HepG2 (cell line): Measurements from ENCODE around the gene SGK1. TPM values are rescaled to one million over a fixed set of nuclear protein-coding genes. Genes with fewer than 3 reads are reported as not detected.
A peak's percentile ranks its signal among the peaks of the same experiment; 100 is the strongest.

ENCODE experiments used
- ATAC-seq: fragments of 200-7000 bp; cut with Tn5 transposase; 3 replicates; pipeline ENCODE4 v1.9.1; 2020; ENCODE audit warnings: mild to moderate bottlenecking, moderate library complexity
- BruUV-seq: library from RNA; stranded (reverse); fragments of 400-500 nt; replicated peaks from 2 replicates; lab custom pipeline; 2021; lab: Mats Ljungman, UMichigan
- CTCF ChIA-PET: fragments of 300-600 bp; formaldehyde crosslinking; extraction: SDS; loops from one replicate; lab custom pipeline; 2021; ENCODE audit warnings: low total read pairs, inconsistent platforms, low intra/inter-chr PET ratio; lab: Yijun Ruan, JAX
- POLR2A ChIA-PET: fragments of 350-600 bp; sonication (Branson Sonifier 250); formaldehyde crosslinking; loops from one replicate; lab custom pipeline; 2020; ENCODE audit warnings: antibody characterized with exemption, inconsistent platforms; lab: Yijun Ruan, JAX
- DNase-seq: peaks from one replicate; pipeline ENCODE4 v3.0.0-alpha.2; 2015; ENCODE audit warnings: low spot score
- FAIRE-seq: peaks from 3 replicates; lab custom pipeline; 2011; peaks lifted over from hg19 to GRCh38; lab: Jason Lieb, UNC
- H2AFZ ChIP-seq: one replicate; pipeline ENCODE4 v1.6.1; 2011; ENCODE audit warnings: low read length, inconsistent platforms
- H3K27ac ChIP-seq: fragments of 300-600 bp; 3 replicates; pipeline ENCODE4 v1.8.0; 2011; ENCODE audit warnings: mixed run types, mild to moderate bottlenecking, mixed read lengths, low read length, inconsistent platforms; ENCODE audit not compliant: insufficient read depth; ENCODE audit errors: extremely low read length
- H3K27me3 ChIP-seq, 2 experiments: fragments of 200-600 bp in 1 of 2; 2 replicates in 1 of 2; 3 replicates in 1 of 2; pipeline versions ENCODE4 v1.6.0 to v1.8.0; 2011; ENCODE audit warnings: low read length in 2 of 2, mild to moderate bottlenecking in 2 of 2, moderate library complexity in 2 of 2, inconsistent platforms in 1 of 2; ENCODE audit not compliant: insufficient read depth in 2 of 2, control insufficient read depth in 1 of 2
- H3K36me3 ChIP-seq, 2 experiments: fragments of 200-600 bp in 1 of 2; replicated peaks in 1 of 2; 2 replicates in 1 of 2; 3 replicates in 1 of 2; pipeline versions ENCODE4 v1.5.1 to v1.8.0; 2011; ENCODE audit warnings: low read length in 2 of 2, inconsistent platforms in 1 of 2; ENCODE audit not compliant: insufficient read depth in 2 of 2, control insufficient read depth in 1 of 2
- H3K4me1 ChIP-seq: 2 replicates; pipeline ENCODE4 v1.5.1; 2012; ENCODE audit warnings: low read length, inconsistent platforms; ENCODE audit not compliant: insufficient read depth
- H3K4me2 ChIP-seq: 2 replicates; pipeline ENCODE4 v1.6.0; 2011; ENCODE audit warnings: low read depth, low read length, inconsistent platforms
- H3K4me3 ChIP-seq, 3 experiments: fragments of 200-600 bp in 1 of 3; sonication (generic), shearing (Covaris generic) in 1 of 3; replicated peaks in 1 of 3; 2 replicates each; pipeline ENCODE4 v1.5.1; 2011 to 2016; ENCODE audit warnings: low read length in 3 of 3, inconsistent platforms in 2 of 3, low read depth in 2 of 3, mild to moderate bottlenecking in 2 of 3, control low read depth in 1 of 3, mixed read lengths in 1 of 3; ENCODE audit not compliant: insufficient read depth in 1 of 3
- H3K79me2 ChIP-seq: one replicate; pipeline ENCODE4 v1.6.1; 2011; ENCODE audit warnings: low read length, inconsistent platforms; ENCODE audit not compliant: insufficient read depth
- H3K9ac ChIP-seq: 2 replicates; pipeline ENCODE4 v1.6.0; 2011; ENCODE audit warnings: mild to moderate bottlenecking, low read depth, low read length, inconsistent platforms; ENCODE audit not compliant: insufficient read depth
- H3K9me3 ChIP-seq: 2 replicates; pipeline ENCODE4 v1.5.1; 2012; ENCODE audit warnings: mild to moderate bottlenecking, low read length
- H4K20me1 ChIP-seq: 2 replicates; pipeline ENCODE4 v1.6.0; 2011; ENCODE audit warnings: inconsistent platforms, mild to moderate bottlenecking, low read length, moderate library complexity; ENCODE audit not compliant: insufficient read depth
- DMAP1 ChIP-seq: IDR thresholded peaks from 2 replicates; pipeline ENCODE4 v1.6.1; 2016
- FOXM1 ChIP-seq: sonication (generic); formaldehyde crosslinking; IDR thresholded peaks from 2 replicates; pipeline ENCODE4 v1.5.0; 2020; ENCODE audit warnings: missing genetic modification reagents
- NR2F6 ChIP-seq, 2 experiments: IDR thresholded peaks; 2 replicates each; pipeline ENCODE4 v1.6.1; 2016; ENCODE audit warnings: antibody characterized with exemption in 1 of 2, mild to moderate bottlenecking in 1 of 2
- RORA ChIP-seq: sonication (generic); formaldehyde crosslinking; IDR thresholded peaks from 2 replicates; pipeline ENCODE4 v1.5.0; 2020; ENCODE audit warnings: mild to moderate bottlenecking, missing genetic modification reagents, moderate library complexity
- TSC22D2 ChIP-seq: sonication (generic); formaldehyde crosslinking; IDR thresholded peaks from 2 replicates; pipeline ENCODE4 v1.5.1; 2020; ENCODE audit warnings: missing genetic modification reagents, mild to moderate bottlenecking, borderline replicate concordance
- ZBTB38 ChIP-seq: sonication (generic); formaldehyde crosslinking; IDR thresholded peaks from 2 replicates; pipeline ENCODE4 v1.5.1; 2020; ENCODE audit warnings: mild to moderate bottlenecking, missing genetic modification reagents
- ZBTB7B ChIP-seq: sonication (generic); formaldehyde crosslinking; IDR thresholded peaks from 2 replicates; pipeline ENCODE4 v1.4.0; 2020; ENCODE audit warnings: missing genetic modification reagents
- WGBS: methylation state at CpG from one replicate; pipeline ENCODE4 v1.1.6; 2017; ENCODE audit warnings: low lambda C conversion rate; 5-methylcytosine and 5-hydroxymethylcytosine counted together
- in situ Hi-C: cut with HindIII; loops from 2 replicates; pipeline ENCODE4 v1.10.0; 2017; ENCODE audit warnings: low pct_unique_long_range_greater_than_20kb; ENCODE audit not compliant: extremely low pct_ligation_motif_present
- intact Hi-C: fragments of 100-400 bp; cut with micrococcal nuclease; formaldehyde crosslinking; loops from one replicate; pipeline ENCODE4 v1.10.0; 2022; ENCODE audit not compliant: unreplicated experiment
- polyA plus RNA-seq, 8 experiments: library from polyadenylated mRNA; depleted of rRNA in 3 of 8; stranded (reverse) in 7 of 8; unstranded in 1 of 8; fragments of >200 nt; fragmentation: Illumina TruSeq in 4 of 8; extraction: Trizol in 4 of 8; gene quantifications; 2 replicates each; pipeline versions ENCODE4 v1.2.1 to v1.2.3, GENCODE V29; 2011 to 2016; ENCODE audit warnings: low read depth in 4 of 8, missing spikeins in 1 of 8, mixed read lengths in 1 of 8; ENCODE audit not compliant: insufficient read depth in 1 of 8
- total RNA-seq, 5 experiments: library from RNA; depleted of rRNA; stranded (reverse); fragments of >200 nt; fragmentation: Illumina TruSeq; extraction: Trizol; gene quantifications; 2 replicates each; pipeline ENCODE4 v1.2.3, GENCODE V29; 2016; ENCODE audit warnings: low read depth in 1 of 5
- TF ChIP-seq, protein P1 (sequence below): sonication (generic); formaldehyde crosslinking; IDR thresholded peaks from 2 replicates; pipeline ENCODE4 v1.4.0; 2020; ENCODE audit warnings: missing genetic modification reagents, mild to moderate bottlenecking, borderline replicate concordance
- TF ChIP-seq, protein P2 (sequence below): sonication (generic); formaldehyde crosslinking; conservative IDR thresholded peaks from 2 replicates; pipeline ENCODE4 v1.4.0; 2020; ENCODE audit warnings: missing genetic modification reagents

SGK1 gene
- total and polyA plus RNA-seq, 2 of the 13 experiments (the other 11 are each of a cell fraction or from before 2014, with no cell fraction given), result 56.1 to 56.2 TPM

DNA sequence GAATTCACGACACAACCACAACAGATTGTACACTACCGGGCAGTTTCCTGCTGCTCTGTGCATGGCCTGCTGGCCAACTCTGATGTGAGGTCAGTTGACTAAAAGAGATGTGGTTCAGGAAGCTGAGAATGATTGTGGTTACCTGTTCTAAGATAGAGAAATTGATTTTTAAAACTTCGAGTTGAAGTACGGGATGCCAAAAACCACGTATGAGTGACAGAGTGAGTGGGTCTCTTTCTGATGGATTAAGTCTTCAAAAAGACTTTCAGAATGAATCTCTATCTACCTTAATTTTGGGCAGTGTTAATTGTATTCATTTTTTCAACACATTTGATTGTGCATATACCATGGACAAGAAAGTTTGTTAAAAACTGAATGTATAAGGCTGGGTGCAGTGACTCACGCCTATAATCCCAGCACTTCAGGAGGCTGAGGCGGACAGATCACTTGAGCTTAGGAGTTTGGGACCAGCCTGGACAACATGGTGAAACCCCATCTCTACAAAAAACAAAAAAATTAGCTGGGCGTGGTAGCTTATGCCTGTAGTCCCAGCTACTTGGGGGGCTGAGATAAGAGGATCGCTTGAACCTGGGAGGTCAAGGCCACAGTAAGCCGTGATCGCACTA, 121.2 kb downstream of the SGK1 start:
- POLR2A ChIA-PET, result interaction anchor here (1.3 to 7.1 kb wide), 2 partner anchors 19 to 52 kb away, joined by 3 to 62 read pairs; no protein-coding TSS in a partner anchor
- Histone ChIP-seq H3K4me2 (no peak overlapping the region), H3K9ac (0 out of 2 replicates have a peak overlapping the region, but pooled peaks have one; percentile 2), H2AFZ (no peak overlapping the region), H3K27ac (peak overlapping the region; percentile 83), H3K9me3 (no peaks in the 10 kb centered on the region), H3K36me3 (no peaks in the 10 kb centered on the region), H3K4me3 (no peak overlapping the region), H3K79me2 (no peaks in the 10 kb centered on the region), H3K4me1 (peaks cover 94% of the 10 kb centered on the region), H4K20me1 (no peaks in the 10 kb centered on the region), H3K27me3 (no peaks in the 10 kb centered on the region)
- in situ Hi-C loops (no loop called here), intact Hi-C loops (loop anchor here (5.0 kb wide), 1 partner anchor 244 kb away; the partner anchor contains the start of gene TBPL1)
- DNase-seq (no peak), FAIRE-seq (no peak), ATAC-seq (no peak)
- TF ChIP-seq TSC22D2 (CRISPR knock-in tag), result no peak
- 0 out of 2 replicates have a peak, but pooled peaks have one; percentile 51 for TF ChIP-seq FOXM1 (CRISPR knock-in tag)
- 0 out of 2 replicates have a peak, but pooled peaks have one; percentile 37 for TF ChIP-seq ZBTB7B
- TF ChIP-seq, protein P1, sequence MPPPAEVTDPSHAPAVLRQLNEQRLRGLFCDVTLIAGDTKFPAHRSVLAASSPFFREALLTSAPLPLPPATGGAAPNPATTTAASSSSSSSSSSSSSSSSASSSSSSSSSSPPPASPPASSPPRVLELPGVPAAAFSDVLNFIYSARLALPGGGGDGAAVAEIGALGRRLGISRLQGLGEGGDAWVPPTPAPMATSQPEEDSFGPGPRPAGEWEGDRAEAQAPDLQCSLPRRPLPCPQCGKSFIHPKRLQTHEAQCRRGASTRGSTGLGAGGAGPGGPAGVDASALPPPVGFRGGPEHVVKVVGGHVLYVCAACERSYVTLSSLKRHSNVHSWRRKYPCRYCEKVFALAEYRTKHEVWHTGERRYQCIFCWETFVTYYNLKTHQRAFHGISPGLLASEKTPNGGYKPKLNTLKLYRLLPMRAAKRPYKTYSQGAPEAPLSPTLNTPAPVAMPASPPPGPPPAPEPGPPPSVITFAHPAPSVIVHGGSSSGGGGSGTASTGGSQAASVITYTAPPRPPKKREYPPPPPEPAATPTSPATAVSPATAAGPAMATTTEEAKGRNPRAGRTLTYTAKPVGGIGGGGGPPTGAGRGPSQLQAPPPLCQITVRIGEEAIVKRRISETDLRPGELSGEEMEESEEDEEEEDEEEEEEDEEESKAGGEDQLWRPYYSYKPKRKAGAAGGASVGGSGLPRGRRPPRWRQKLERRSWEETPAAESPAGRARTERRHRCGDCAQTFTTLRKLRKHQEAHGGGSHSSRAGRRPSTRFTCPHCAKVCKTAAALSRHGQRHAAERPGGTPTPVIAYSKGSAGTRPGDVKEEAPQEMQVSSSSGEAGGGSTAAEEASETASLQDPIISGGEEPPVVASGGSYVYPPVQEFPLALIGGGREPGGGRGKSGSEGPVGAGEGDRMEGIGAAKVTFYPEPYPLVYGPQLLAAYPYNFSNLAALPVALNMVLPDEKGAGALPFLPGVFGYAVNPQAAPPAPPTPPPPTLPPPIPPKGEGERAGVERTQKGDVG (CRISPR knock-in tag), result peak; percentile 84; the same call in 1 of the 2 replicates
- TF ChIP-seq DMAP1 (CRISPR knock-in tag), result no peak
- TF ChIP-seq NR2F6 (IDR thresholded peaks at IDR 0.05), result peak; percentile 24; the same call in 1 of the 2 replicates
- TF ChIP-seq NR2F6 (CRISPR knock-in tag; IDR thresholded peaks at IDR 0.05), result no peak
- TF ChIP-seq ZBTB38 (CRISPR knock-in tag), result peak; percentile 47; the same call in 1 of the 2 replicates
- TF ChIP-seq, protein P2, sequence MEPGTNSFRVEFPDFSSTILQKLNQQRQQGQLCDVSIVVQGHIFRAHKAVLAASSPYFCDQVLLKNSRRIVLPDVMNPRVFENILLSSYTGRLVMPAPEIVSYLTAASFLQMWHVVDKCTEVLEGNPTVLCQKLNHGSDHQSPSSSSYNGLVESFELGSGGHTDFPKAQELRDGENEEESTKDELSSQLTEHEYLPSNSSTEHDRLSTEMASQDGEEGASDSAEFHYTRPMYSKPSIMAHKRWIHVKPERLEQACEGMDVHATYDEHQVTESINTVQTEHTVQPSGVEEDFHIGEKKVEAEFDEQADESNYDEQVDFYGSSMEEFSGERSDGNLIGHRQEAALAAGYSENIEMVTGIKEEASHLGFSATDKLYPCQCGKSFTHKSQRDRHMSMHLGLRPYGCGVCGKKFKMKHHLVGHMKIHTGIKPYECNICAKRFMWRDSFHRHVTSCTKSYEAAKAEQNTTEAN (CRISPR knock-in tag), result 0 out of 2 replicates have a peak, but pooled peaks have one; percentile 24
- TF ChIP-seq RORA (CRISPR knock-in tag), result no peak
- BruUV-seq, result no TSS peak
- CTCF ChIA-PET, result no interaction called here
- 89% methylated on average over 11 of the region's 11 CpGs for WGBS
